SU-DHL-6 (cell line): Measurements from ENCODE around the gene TESPA1.

ENCODE experiments used
- EZH2phosphoT487 ChIP-seq: fragments of 200-600 bp; sonication (generic), shearing (Covaris generic); conservative IDR thresholded peaks from 2 replicates; pipeline ENCODE4 v1.6.1; 2018; ENCODE audit warnings: mild to moderate bottlenecking, antibody characterized with exemption, low read length, moderate library complexity, mixed read lengths
- TF ChIP-seq, protein P1 (sequence below): fragments of 200-600 bp; sonication (generic); IDR thresholded peaks from one replicate; pipeline ENCODE4 v1.5.1; 2017; ENCODE audit warnings: antibody characterized with exemption, mild to moderate bottlenecking, low read length, moderate library complexity; ENCODE audit not compliant: insufficient read depth, poor library complexity, severe bottlenecking

DNA sequence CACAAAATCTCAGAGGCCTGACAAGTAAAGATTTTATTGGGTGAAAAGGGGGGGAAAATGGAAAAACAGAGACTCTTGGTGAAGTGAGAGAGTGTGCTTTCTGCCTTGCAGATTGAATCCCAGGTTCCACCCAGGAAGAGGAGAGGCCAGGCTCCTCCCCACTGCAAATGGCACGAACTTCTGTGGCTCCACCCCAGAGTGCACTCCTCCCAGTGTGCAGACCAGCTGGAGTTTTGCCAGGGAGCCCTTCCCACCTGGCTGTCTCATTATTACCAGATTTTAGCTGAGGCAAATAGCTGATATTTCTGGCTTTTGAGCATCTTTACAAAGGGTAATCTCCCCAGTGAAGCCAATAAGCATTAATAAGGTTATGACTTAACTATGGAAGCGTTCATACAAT, 51.9 kb downstream of the TESPA1 start:
- TF ChIP-seq, protein P1, sequence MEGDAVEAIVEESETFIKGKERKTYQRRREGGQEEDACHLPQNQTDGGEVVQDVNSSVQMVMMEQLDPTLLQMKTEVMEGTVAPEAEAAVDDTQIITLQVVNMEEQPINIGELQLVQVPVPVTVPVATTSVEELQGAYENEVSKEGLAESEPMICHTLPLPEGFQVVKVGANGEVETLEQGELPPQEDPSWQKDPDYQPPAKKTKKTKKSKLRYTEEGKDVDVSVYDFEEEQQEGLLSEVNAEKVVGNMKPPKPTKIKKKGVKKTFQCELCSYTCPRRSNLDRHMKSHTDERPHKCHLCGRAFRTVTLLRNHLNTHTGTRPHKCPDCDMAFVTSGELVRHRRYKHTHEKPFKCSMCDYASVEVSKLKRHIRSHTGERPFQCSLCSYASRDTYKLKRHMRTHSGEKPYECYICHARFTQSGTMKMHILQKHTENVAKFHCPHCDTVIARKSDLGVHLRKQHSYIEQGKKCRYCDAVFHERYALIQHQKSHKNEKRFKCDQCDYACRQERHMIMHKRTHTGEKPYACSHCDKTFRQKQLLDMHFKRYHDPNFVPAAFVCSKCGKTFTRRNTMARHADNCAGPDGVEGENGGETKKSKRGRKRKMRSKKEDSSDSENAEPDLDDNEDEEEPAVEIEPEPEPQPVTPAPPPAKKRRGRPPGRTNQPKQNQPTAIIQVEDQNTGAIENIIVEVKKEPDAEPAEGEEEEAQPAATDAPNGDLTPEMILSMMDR = no peak
- no peak for TF ChIP-seq EZH2phosphoT487
